SK-N-SH (cell line): ENCODE results near the gene AXIN2. TPM values are rescaled to one million over a fixed set of nuclear protein-coding genes. Genes with fewer than 3 reads are reported as not detected.
A peak's percentile ranks its signal among the peaks of the same experiment; 100 is the strongest.

Experiments
- CTCF ChIA-PET: fragments of 300-600, 350-600 bp; formaldehyde crosslinking; extraction: SDS; loops from one replicate; lab custom pipeline; 2021; lab: Yijun Ruan, JAX
- POLR2A ChIA-PET: fragments of 350-600 bp; sonication (Branson Sonifier 250); formaldehyde crosslinking; extraction: SDS; loops from one replicate; lab custom pipeline; 2020; ENCODE audit warnings: antibody characterized with exemption, inconsistent platforms; lab: Yijun Ruan, JAX
- DNase-seq: peaks from one replicate; pipeline ENCODE4 v3.0.0; 2012
- H2AFZ ChIP-seq: fragments of 200-600 bp; sonication (generic); 2 replicates; pipeline ENCODE4 v1.8.1; 2016; ENCODE audit warnings: antibody characterized with exemption, mild to moderate bottlenecking, low read depth
- H3F3A ChIP-seq: fragments of 200-600 bp; sonication (generic); replicated peaks from 2 replicates; pipeline ENCODE3; 2016; ENCODE audit warnings: antibody characterized with exemption, mild to moderate bottlenecking; ENCODE audit not compliant: insufficient read depth
- H3K27ac ChIP-seq, 2 experiments: fragments of 200-500 bp in 1 of 2; fragments of 200-600 bp in 1 of 2; sonication (Bioruptor generic) in 1 of 2; sonication (generic), shearing (Covaris generic) in 1 of 2; 2 replicates each; pipeline versions ENCODE4 v1.5.1 to v1.6.1; 2014 to 2016; ENCODE audit warnings: low read depth in 2 of 2, inconsistent platforms in 1 of 2, low read length in 1 of 2, mild to moderate bottlenecking in 1 of 2, mixed read lengths in 1 of 2
- H3K27me3 ChIP-seq: fragments of 200-600 bp; sonication (generic), shearing (Covaris generic); 2 replicates; pipeline ENCODE4 v1.6.1; 2016; ENCODE audit warnings: mixed run types; ENCODE audit not compliant: insufficient read depth
- H3K36me3 ChIP-seq, 2 experiments: fragments of 200-500 bp in 1 of 2; fragments of 200-600 bp in 1 of 2; sonication (Bioruptor generic) in 1 of 2; sonication (generic) in 1 of 2; replicated peaks in 1 of 2; 2 replicates each; pipeline versions ENCODE3 to v1.5.1; 2014 to 2016; ENCODE audit warnings: low read length in 1 of 2, mild to moderate bottlenecking in 1 of 2; ENCODE audit not compliant: insufficient read depth in 2 of 2, control insufficient read depth in 1 of 2
- H3K4me1 ChIP-seq, 2 experiments: fragments of 200-500 bp in 1 of 2; fragments of 200-600 bp in 1 of 2; sonication (Bioruptor generic) in 1 of 2; sonication (generic), shearing (Covaris generic) in 1 of 2; 2 replicates each; pipeline versions ENCODE4 v1.5.1 to v1.6.1; 2014 to 2016; ENCODE audit warnings: low read depth in 1 of 2, low read length in 1 of 2, mixed run types in 1 of 2; ENCODE audit not compliant: insufficient read depth in 2 of 2, control insufficient read depth in 1 of 2
- H3K4me2 ChIP-seq: fragments of 200-600 bp; sonication (generic), shearing (Covaris generic); 2 replicates; pipeline ENCODE4 v1.6.1; 2017; ENCODE audit warnings: mixed run types
- H3K4me3 ChIP-seq, 2 experiments: fragments of 200-500 bp in 1 of 2; fragments of 200-600 bp in 1 of 2; sonication (Bioruptor generic) in 1 of 2; sonication (generic), shearing (Covaris generic) in 1 of 2; 2 replicates each; pipeline versions ENCODE4 v1.5.1 to v1.8.1; 2014 to 2016; ENCODE audit warnings: low read depth in 2 of 2, inconsistent platforms in 1 of 2, low read length in 1 of 2, mild to moderate bottlenecking in 1 of 2, mixed read lengths in 1 of 2, moderate library complexity in 1 of 2
- H3K79me2 ChIP-seq: fragments of 200-600 bp; sonication (generic); 2 replicates; pipeline ENCODE4 v1.8.1; 2017; ENCODE audit warnings: mild to moderate bottlenecking; ENCODE audit not compliant: insufficient read depth
- H3K9ac ChIP-seq: fragments of 200-600 bp; sonication (generic); 2 replicates; pipeline ENCODE4 v1.6.1; 2017; ENCODE audit warnings: mixed run types
- H3K9me2 ChIP-seq: fragments of 200-600 bp; sonication (generic); 2 replicates; pipeline ENCODE4 v1.6.1; 2017; ENCODE audit warnings: mixed run types
- H3K9me3 ChIP-seq: fragments of 200-600 bp; sonication (generic); 2 replicates; pipeline ENCODE4 v1.6.1; 2017; ENCODE audit warnings: mixed run types, mild to moderate bottlenecking, moderate library complexity
- H4K20me1 ChIP-seq: fragments of 200-600 bp; sonication (generic); 2 replicates; pipeline ENCODE4 v1.6.1; 2017; ENCODE audit warnings: mild to moderate bottlenecking, mixed run types; ENCODE audit not compliant: insufficient read depth
- CHD2 ChIP-seq: fragments of 150-350 bp; IDR thresholded peaks from 2 replicates; pipeline ENCODE4 v1.6.1; 2018; ENCODE audit warnings: low read length; ENCODE audit not compliant: partially characterized antibody
- ELF1 ChIP-seq: IDR thresholded peaks from 2 replicates; pipeline ENCODE4 v1.4.0; 2012
- EP300 ChIP-seq, 2 experiments: IDR thresholded peaks; 2 replicates each; pipeline versions ENCODE4 v1.4.0 to v1.6.1; 2012; ENCODE audit warnings: borderline replicate concordance in 1 of 2, low read depth in 1 of 2, low read length in 1 of 2
- FOXJ3 ChIP-seq: sonication (generic); formaldehyde crosslinking; IDR thresholded peaks from 2 replicates; pipeline ENCODE4 v1.5.1; 2020; ENCODE audit warnings: mild to moderate bottlenecking, missing genetic modification reagents
- FOXM1 ChIP-seq: IDR thresholded peaks from 2 replicates; pipeline ENCODE4 v1.4.0; 2012; ENCODE audit warnings: low read depth, mild to moderate bottlenecking
- GABPA ChIP-seq: IDR thresholded peaks from 2 replicates; pipeline ENCODE4 v1.4.0; 2012; ENCODE audit warnings: low read depth, mild to moderate bottlenecking
- GATA2 ChIP-seq: sonication (generic); formaldehyde crosslinking; IDR thresholded peaks from 2 replicates; pipeline ENCODE4 v1.5.0; 2020; ENCODE audit warnings: mild to moderate bottlenecking, missing genetic modification reagents
- MEF2A ChIP-seq: IDR thresholded peaks from 2 replicates; pipeline ENCODE4 v1.4.0; 2012; ENCODE audit warnings: low read depth, borderline replicate concordance
- NRF1 ChIP-seq: IDR thresholded peaks from 2 replicates; pipeline ENCODE4 v1.6.1; 2012; ENCODE audit warnings: low read depth, mild to moderate bottlenecking, low read length
- POLR2AphosphoS5 ChIP-seq: IDR thresholded peaks from 2 replicates; pipeline ENCODE4 v1.6.1; 2012; ENCODE audit warnings: low read depth, low read length
- RAD21 ChIP-seq: IDR thresholded peaks from 2 replicates; pipeline ENCODE4 v1.6.1; 2012; ENCODE audit warnings: mild to moderate bottlenecking, low read length
- RXRA ChIP-seq: IDR thresholded peaks from 2 replicates; pipeline ENCODE4 v1.4.0; 2012; ENCODE audit warnings: low read depth, mild to moderate bottlenecking, borderline replicate concordance
- SIN3A ChIP-seq: IDR thresholded peaks from 2 replicates; pipeline ENCODE4 v1.6.1; 2012; ENCODE audit warnings: low read depth, mild to moderate bottlenecking, low read length, moderate library complexity, borderline replicate concordance
- SMC3 ChIP-seq: IDR thresholded peaks from 2 replicates; pipeline ENCODE4 v1.6.1; 2012; ENCODE audit warnings: low read depth, low read length, improper control_type of control experiment
- TCF12 ChIP-seq: IDR thresholded peaks from 2 replicates; pipeline ENCODE4 v1.4.0; 2012
- WGBS: methylation state at CpG from one replicate; pipeline ENCODE4 v1.1.6; 2017; ENCODE audit warnings: low lambda C conversion rate; 5-methylcytosine and 5-hydroxymethylcytosine counted together
- polyA plus RNA-seq, 3 experiments: library from polyadenylated mRNA; depleted of rRNA; stranded (reverse); fragments of >200 nt; gene quantifications; 2 replicates each; pipeline ENCODE4 v1.2.3, GENCODE V29; 2012
- TF ChIP-seq, protein P1 (sequence below): fragments of 200-600 bp; sonication (generic); IDR thresholded peaks from 2 replicates; pipeline ENCODE4 v1.6.1; 2017; ENCODE audit warnings: antibody characterized with exemption, mild to moderate bottlenecking, moderate library complexity
- TF ChIP-seq, protein P2 (sequence below): fragments of 150-350 bp; IDR thresholded peaks from 2 replicates; pipeline ENCODE4 v1.6.1; 2016; ENCODE audit warnings: mild to moderate bottlenecking, low read depth, low read length
- TF ChIP-seq, protein P3 (sequence below): IDR thresholded peaks from 2 replicates; pipeline ENCODE4 v1.6.1; 2012; ENCODE audit warnings: mild to moderate bottlenecking, low read depth, low read length, moderate library complexity
- TF ChIP-seq, protein P4 (sequence below): IDR thresholded peaks from 2 replicates; pipeline ENCODE4 v1.4.0; 2012; ENCODE audit warnings: low read depth
- TF ChIP-seq, protein P5 (sequence below): fragments of 150-350 bp; IDR thresholded peaks from 2 replicates; pipeline ENCODE4 v1.6.1; 2017; ENCODE audit warnings: antibody characterized with exemption, low read length, low read depth, borderline replicate concordance

AXIN2 gene
- polyA plus RNA-seq, 1 of the 3 experiments (the other 2 are of a cell fraction) = 8.3 TPM

DNA sequence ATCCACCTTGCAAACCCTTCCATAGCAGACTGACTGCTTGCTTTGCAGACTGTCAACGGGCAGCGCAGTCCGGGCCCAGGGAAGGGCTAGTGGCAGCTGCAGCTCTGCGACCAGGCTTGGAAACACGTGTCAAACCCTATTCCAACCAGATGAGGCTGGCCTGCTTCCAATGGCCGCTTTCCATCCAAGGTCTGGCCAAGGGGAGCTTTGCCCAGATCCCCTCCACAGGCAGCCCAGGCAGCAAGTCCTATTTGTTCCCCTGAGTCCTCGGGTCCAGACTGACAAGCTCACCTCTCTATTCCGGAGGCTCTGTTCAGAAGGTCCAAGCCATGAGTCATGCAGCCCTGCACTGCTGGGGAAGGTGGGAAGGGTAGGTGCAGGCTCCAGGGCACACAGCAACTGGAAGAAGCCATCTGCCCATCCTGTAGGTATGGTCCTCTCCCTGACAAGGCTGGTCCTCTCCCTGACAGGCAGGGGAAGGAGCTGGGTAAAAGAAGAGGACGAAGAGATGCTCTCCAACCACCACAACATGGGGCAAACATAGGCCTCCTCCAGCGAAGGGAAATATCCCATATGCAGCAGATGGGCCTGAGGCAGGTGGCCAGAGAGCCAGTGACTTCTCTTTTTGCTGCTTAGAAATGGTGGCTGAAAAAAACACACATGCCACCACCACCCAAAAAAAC, 22.6 kb upstream of the AXIN2 start:
- no peaks in the 10 kb centered on the region for H3K27me3 ChIP-seq
- peak; percentile 49 for DNase-seq
- H3K4me1 ChIP-seq = peaks cover 0 to 13% of the 10 kb centered on the region in 2 experiments; a peak in 1 of 4 replicates
- H3K4me3 ChIP-seq = no peak overlapping the region
- POLR2A ChIA-PET = no interaction called here
- H3K9me2 ChIP-seq = no peaks in the 10 kb centered on the region
- H3K9ac ChIP-seq = no peak overlapping the region
- CTCF ChIA-PET = interaction anchor here (0.6 to 1.3 kb wide), 2 partner anchors 10 to 352 kb away, joined by 3 to 4 read pairs; no protein-coding TSS in a partner anchor
- no peaks in the 10 kb centered on the region for H4K20me1 ChIP-seq
- WGBS = 44% methylated on average over 7 of the region's 10 CpGs
- H3K9me3 ChIP-seq = no peaks in the 10 kb centered on the region
- no peaks in the 10 kb centered on the region for H3F3A ChIP-seq
- no peak overlapping the region for H3K4me2 ChIP-seq
- H3K27ac ChIP-seq = no peak overlapping the region
- TF ChIP-seq, protein P1, sequence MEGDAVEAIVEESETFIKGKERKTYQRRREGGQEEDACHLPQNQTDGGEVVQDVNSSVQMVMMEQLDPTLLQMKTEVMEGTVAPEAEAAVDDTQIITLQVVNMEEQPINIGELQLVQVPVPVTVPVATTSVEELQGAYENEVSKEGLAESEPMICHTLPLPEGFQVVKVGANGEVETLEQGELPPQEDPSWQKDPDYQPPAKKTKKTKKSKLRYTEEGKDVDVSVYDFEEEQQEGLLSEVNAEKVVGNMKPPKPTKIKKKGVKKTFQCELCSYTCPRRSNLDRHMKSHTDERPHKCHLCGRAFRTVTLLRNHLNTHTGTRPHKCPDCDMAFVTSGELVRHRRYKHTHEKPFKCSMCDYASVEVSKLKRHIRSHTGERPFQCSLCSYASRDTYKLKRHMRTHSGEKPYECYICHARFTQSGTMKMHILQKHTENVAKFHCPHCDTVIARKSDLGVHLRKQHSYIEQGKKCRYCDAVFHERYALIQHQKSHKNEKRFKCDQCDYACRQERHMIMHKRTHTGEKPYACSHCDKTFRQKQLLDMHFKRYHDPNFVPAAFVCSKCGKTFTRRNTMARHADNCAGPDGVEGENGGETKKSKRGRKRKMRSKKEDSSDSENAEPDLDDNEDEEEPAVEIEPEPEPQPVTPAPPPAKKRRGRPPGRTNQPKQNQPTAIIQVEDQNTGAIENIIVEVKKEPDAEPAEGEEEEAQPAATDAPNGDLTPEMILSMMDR = no peak
- TF ChIP-seq GABPA = no peak
- no peak for TF ChIP-seq EP300 (IDR thresholded peaks at IDR 0.05; ENCODE audit: borderline replicate concordance in 1 of 2, low read depth in 1 of 2, low read length in 1 of 2)
- TF ChIP-seq GATA2 (CRISPR knock-in tag) = no peak
- TF ChIP-seq MEF2A = no peak
- TF ChIP-seq, protein P2, sequence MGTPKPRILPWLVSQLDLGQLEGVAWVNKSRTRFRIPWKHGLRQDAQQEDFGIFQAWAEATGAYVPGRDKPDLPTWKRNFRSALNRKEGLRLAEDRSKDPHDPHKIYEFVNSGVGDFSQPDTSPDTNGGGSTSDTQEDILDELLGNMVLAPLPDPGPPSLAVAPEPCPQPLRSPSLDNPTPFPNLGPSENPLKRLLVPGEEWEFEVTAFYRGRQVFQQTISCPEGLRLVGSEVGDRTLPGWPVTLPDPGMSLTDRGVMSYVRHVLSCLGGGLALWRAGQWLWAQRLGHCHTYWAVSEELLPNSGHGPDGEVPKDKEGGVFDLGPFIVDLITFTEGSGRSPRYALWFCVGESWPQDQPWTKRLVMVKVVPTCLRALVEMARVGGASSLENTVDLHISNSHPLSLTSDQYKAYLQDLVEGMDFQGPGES = no peak
- TF ChIP-seq, protein P3, sequence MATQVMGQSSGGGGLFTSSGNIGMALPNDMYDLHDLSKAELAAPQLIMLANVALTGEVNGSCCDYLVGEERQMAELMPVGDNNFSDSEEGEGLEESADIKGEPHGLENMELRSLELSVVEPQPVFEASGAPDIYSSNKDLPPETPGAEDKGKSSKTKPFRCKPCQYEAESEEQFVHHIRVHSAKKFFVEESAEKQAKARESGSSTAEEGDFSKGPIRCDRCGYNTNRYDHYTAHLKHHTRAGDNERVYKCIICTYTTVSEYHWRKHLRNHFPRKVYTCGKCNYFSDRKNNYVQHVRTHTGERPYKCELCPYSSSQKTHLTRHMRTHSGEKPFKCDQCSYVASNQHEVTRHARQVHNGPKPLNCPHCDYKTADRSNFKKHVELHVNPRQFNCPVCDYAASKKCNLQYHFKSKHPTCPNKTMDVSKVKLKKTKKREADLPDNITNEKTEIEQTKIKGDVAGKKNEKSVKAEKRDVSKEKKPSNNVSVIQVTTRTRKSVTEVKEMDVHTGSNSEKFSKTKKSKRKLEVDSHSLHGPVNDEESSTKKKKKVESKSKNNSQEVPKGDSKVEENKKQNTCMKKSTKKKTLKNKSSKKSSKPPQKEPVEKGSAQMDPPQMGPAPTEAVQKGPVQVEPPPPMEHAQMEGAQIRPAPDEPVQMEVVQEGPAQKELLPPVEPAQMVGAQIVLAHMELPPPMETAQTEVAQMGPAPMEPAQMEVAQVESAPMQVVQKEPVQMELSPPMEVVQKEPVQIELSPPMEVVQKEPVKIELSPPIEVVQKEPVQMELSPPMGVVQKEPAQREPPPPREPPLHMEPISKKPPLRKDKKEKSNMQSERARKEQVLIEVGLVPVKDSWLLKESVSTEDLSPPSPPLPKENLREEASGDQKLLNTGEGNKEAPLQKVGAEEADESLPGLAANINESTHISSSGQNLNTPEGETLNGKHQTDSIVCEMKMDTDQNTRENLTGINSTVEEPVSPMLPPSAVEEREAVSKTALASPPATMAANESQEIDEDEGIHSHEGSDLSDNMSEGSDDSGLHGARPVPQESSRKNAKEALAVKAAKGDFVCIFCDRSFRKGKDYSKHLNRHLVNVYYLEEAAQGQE = no peak
- no peak for TF ChIP-seq FOXJ3 (CRISPR knock-in tag)
- TF ChIP-seq, protein P4, sequence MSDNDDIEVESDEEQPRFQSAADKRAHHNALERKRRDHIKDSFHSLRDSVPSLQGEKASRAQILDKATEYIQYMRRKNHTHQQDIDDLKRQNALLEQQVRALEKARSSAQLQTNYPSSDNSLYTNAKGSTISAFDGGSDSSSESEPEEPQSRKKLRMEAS = no peak
- TF ChIP-seq TCF12 = no peak
- TF ChIP-seq NRF1 = no peak
- TF ChIP-seq ELF1 = no peak
- no peak for TF ChIP-seq CHD2
- no peak for TF ChIP-seq RXRA
- no peak for TF ChIP-seq SMC3
- TF ChIP-seq SIN3A = no peak
- no peak for TF ChIP-seq RAD21
- TF ChIP-seq, protein P5, sequence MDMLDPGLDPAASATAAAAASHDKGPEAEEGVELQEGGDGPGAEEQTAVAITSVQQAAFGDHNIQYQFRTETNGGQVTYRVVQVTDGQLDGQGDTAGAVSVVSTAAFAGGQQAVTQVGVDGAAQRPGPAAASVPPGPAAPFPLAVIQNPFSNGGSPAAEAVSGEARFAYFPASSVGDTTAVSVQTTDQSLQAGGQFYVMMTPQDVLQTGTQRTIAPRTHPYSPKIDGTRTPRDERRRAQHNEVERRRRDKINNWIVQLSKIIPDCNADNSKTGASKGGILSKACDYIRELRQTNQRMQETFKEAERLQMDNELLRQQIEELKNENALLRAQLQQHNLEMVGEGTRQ = no peak
- no peak for TF ChIP-seq POLR2AphosphoS5
- no peak for TF ChIP-seq FOXM1
- H3K36me3 ChIP-seq = no peaks in the 10 kb centered on the region
- no peaks in the 10 kb centered on the region for H3K79me2 ChIP-seq
- H2AFZ ChIP-seq = no peak overlapping the region
